T-helper 1 cell (primary cell): ENCODE measurements around the gene AHNAK.
"Not testable (repeated sequence)": the region's sequence is repeated elsewhere in the genome, so short reads cannot be mapped to it uniquely, and the experiment has no call there.

Experiments
- DNase-seq, 5 donors: peaks; one replicate each; pipeline ENCODE4 v3.0.0-alpha.2; 2012 to 2020

Gene AHNAK

DNA sequence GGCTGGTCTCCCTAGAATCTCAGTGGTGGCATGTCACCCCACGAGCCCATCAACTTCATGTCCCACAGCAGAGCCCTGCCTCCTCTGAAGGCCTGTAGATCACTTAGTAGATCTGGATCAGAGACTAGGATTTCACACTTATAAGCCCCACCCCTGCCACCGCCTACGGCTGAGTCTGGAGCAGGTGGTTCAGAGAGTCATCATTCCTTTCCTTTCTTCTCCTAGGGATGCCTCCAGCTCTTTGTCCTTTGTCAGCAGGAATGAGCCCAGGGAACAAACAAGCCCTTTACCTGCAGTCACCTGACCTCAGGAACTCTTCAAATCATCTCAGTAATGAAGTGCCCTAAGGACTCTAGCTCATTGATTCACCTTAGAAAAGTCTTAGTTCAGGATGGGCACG, 90.0 kb downstream of the AHNAK start:
- DNase-seq = no peak

DNA sequence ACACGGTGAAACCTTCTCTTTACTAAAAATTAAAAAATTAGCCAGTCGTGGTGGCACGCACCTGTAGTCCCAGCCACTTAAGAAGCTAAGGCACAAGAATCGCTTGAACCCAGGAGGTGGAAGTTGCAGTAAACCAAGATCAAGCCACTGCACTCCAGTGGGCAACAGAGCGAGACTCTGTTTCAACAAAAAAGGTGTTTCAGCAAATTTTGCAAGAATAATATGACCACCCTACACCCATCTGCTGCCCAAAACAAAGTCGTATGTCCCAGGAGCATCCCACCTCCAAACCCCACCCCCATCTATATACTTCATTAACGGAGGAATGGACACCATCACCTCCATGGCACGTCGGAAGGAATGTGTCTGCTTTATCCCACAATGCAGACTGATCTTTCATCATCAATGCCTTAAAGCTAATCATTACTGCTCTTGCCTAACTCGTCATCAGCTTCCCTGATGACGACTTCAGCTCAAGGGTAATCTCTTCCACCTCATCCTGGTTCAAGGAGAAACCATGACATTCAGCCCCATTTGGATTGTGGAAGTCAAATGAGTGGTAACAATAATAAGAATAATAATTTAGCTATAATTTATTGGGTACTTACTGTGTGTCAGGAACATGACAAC, 93.7 kb downstream of the AHNAK start:
- DNase-seq = no peak

DNA sequence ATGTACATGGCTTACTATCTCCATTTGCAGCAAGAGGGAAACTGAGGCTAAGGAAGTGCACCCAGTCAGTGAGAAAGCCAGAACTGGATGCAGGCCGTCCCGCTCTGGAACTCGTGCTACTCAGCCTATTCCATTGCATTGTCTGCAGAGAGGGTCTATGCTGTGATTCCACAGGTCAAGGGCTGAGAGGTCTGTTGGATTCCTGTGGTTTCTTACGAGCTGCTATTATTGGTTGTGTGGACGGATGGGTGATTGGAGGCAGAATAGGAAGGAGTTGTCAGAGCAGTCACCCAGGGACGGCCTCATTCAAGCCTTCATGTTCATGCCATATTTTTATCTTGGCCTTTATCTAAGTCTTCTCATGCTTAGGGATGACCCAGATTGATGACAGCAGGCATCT, 94.3 kb downstream of the AHNAK start:
- no peak for DNase-seq

DNA sequence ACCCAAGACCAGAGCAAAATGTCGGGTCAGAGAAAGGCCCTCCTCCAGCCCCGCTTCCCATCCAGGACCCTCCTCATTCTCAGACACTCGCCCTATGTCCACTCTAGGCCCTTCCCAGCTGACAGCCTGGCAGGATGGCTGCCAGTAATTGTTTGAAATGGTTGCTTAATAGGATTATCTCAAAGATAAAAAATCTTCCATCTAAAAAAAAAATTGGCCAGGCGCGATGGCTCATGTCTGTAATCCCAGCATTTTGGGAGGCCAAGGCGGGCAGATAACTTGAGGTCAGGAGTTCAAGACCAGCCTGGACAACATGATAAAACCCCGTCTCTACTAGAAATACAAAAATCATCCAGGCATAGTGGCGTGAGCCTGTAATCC, 95.4 kb downstream of the AHNAK start:
- no peak for DNase-seq

DNA sequence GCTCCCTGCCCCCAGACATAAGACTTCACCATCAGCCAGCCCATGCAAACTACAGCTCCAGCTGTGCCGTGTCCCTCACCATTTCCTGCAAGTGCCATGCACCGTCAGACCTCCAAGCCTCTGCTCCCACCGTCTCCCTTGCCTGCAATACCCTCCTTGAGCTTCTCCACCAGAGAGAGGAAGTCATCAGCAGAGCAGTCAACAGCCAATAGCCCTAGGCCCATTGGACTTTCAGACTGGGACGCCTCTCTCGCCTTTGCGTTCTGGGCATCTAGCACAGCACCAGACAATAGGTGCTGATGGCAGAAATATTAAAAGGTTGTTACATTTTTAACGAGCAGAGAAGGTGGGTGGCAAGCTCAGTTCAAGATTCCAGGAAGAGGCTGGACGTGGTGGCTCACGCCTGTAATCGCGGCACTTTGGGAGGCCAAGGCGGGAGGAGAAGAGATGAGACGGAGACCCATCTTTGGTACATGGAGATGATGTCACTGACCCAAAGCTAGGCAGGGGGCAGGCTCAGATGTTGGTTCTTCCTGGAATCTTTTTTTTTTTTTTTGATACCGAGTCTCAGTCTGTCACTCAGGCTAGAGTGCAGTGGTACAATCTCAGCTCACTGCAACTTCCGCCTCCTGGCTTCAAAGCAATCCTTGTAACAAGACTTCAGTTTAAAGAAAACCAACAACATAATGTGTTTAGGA, 95.9 kb downstream of the AHNAK start:
- DNase-seq = no peak

DNA sequence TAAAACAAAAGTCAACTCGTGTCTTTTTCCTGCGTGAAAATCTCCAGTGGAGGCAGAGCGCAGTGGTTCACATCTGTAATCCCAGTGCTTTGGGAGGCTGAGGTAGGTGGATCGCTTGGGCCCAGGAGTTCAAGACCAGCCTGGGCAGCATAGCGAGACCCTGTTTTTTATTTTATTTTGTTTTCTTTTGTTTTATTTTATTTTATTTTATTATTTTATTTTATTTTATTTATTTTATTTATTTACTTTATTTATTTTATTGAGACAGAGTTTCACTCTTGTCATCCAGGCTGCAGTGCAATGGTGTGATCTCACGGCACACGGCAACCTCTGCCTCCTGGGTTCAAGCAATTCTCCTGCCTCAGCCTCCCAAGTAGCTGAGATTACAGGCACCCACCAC, 96.7 kb downstream of the AHNAK start:
- not testable (repeated sequence) for DNase-seq

DNA sequence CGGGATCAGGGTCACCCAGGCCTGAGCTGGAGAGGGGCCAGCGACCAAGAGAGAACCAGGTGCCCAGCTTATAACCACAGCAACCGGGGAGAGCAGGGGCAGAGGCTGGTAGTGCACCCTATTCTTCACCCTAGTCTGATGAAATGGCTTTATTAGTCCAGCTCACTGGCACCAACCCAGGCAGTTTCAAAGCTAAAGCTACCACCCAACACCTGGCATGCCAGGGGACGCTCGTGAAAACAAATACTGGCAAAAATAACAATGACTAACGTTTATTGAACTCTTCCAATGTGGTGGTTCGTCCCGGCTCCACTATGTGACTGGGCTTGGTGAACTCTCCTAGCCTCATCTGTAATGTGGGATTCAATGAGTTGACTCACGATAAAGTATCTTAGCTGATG, 97.2 kb downstream of the AHNAK start:
- no peak for DNase-seq

DNA sequence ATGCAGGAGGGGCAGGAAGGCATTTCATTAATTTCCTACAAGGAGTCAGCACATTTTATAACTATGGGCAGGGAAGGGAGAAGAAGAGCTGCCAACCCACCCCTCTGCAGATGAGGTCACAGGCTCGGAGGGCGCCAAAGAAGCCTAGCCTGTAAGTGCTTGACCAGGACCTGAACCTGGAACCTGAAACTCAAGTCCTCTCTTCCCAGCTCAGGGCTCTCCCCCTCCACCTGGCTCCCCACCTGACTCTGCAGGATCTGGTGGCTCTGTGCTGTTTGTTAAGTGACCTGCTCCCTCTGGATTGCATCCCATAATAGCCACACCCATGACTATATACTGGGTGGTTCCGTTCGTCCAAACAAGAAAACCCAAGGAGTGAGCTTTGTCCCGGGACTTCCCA, 100.5 kb downstream of the AHNAK start:
- DNase-seq = no peak

DNA sequence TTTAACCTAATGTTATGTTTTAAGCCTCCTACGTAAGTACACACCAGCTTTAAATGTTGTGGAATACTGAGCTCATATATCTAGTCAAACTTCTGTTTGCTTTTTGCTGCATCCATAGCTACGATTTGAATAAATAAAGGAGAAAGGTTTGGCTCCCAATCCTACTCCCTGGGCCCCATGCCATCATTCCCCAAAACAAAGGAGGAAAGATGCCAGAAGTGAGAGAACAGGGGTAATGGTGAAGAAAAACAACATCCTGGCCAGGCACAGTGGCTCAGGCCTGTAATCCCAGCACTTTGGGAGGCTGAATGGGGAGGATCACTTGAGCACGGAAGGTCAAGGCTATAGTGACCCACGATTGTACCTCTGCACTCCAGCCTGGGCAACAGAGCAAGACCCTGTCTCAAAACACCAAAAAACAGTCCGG, 101.3 kb downstream of the AHNAK start:
- DNase-seq = no peak

DNA sequence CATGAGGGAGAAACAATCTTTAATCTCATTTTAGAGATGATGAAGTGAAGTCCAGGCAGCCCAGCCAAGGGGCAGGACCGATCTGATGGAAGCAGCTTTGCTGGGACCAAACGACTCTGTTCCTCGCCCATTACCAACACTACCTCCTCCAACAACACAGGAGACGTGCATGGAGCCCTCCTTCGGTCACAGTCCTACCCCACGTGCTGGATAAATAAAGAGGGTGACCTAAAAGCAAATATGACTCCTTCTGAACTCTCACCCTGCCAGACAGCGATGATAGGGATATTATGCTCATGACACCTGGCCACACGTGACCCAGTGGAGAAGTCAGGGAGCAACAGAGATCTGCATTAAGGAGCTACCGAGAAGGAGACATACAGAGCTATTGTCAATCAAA, 101.8 kb downstream of the AHNAK start:
- DNase-seq = no peak

DNA sequence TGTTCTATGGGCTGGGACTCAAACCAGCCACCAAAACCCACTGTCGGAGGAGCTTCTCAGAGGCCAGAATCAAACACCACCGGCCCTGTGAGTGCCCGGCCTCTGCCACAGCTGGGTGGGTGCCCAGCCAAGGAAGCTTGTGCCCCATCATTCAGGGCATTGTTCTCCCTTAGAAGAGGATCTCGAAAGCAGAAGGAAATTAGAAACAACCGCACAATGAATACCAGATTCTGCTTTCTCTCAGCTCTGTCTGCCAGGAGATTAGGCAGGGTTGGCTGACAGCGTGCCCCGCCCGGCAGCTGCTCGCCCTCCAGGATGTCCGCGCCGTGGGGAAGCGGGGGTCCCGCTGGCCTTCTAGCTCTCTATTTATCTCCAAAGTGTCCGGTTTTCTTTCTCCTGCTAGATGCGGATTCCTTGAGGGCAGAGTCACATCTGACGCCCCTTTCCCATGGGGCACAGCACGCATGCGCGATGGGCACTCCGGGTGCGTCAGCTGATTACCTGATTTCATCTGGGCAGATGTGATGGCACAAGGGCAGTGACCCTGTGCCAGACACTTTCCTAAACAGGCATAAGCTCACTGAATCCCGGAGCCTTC, 102.3 kb downstream of the AHNAK start:
- peak in 1 of 5 donors; percentile 47 for DNase-seq

DNA sequence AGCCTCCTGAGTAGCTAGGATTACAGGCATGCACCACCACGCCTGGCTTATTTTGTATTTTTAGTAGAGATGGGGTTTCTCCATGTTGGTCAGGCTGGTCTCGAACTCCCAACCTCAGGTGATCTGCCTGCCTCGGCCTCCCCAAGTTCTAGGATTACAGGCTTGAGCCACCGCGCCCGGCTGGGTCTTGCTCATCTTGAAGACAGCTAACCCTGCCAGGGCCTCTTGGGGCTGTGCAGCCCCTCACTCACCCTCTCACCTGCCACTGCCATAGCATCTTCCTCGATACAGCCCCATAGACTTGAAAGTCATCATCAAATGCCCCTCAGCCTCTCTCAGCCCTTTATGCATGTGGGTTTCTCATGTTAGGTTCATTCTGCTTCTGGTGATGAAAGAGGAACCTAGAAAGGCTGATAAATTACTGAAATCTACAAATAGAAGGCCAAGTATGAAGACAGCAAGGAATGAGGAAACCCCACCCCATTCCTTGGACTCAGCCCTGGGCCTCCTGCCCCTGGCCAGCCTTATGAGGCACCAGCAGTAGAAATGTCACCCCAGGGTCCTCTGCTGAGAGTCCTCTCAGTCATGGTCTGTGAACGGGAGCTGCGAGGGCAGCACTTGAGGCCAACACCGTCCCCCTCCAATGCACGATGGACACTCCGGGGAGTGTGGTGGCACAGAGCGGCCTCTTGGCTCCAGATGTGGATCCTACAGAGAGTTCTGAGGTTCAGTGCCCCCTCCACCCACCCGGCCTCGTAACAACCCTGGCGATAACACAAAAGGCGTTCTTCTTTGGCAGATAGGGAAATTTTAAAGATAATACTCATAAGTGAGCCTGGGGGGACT, 103.0 kb downstream of the AHNAK start:
- DNase-seq = no peak

DNA sequence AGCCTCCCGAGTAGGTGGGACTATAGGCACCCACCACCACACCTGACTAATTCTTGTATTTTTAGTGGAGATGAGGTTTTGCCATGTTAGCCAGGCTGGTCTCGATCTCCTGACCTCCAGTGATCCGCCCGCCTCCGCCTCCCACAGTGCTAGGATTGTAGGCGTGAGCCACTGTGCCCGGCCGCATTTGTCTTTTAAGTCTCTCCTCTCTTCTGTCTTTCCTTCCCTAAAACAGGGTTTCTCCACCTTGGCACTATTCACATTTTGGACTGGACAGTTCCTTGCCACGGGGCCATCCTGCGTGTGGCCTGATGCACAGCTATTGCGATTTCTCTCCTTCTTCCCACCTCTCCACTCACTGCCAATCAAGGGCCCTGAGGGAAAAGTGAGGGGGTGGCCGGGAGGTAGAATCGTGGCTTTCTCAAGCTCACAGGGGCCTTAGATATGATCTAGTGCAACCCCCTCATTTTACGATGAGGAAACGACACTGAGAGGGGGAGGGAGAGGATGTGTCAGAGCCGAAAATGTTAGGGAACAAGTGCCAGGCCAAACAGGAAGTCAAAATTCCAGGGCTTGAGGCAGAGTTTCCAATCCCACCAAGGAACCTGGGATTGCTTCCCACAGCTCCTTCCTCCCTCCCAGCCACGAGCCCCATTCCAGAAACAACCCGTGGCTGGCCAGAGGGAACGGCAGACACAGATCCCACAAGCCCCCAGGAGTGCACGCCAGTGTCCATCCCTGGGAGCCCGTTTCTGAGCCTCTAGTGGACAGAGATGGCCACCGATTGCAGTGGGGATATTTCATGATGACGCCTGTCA, 106.6 kb downstream of the AHNAK start:
- DNase-seq = no peak

DNA sequence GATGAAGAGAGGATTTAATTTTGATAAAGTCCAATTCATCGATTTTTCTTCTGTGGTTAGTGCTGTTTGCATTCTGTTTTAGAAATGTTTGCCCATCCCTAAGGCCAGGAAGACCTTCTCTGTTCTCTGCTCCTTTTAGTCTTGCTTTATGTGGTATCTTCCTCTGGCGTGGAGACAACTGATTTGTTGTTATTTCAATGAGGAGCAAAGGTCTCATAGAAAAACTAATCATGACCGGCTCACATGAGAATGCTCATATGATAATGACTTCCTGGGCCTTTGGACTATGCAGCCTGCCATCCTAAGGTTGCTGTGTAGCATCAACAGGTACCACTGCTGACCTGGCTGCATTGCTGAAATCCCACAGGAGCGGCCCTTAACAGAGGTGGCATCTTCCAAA, 108.0 kb downstream of the AHNAK start:
- DNase-seq = no peak

DNA sequence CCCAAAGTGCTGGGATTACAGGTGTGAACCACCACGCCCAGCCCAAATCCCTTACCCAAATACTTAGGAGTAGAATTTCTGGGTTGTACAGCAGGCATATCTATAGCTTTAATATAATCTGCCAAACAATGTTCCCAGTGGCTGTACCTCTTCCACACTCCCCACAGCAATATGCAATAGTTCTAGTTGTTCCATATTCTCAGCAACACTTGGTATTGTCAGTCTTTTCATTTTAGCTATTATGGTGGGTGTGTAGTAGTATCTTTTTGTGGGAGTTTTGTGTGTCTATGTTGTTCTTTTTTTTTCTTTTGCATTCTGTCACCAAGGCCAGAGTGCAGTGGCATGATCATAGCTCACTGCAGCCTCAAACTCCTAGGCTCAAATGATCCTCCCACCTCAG, 109.0 kb downstream of the AHNAK start:
- DNase-seq = no peak

DNA sequence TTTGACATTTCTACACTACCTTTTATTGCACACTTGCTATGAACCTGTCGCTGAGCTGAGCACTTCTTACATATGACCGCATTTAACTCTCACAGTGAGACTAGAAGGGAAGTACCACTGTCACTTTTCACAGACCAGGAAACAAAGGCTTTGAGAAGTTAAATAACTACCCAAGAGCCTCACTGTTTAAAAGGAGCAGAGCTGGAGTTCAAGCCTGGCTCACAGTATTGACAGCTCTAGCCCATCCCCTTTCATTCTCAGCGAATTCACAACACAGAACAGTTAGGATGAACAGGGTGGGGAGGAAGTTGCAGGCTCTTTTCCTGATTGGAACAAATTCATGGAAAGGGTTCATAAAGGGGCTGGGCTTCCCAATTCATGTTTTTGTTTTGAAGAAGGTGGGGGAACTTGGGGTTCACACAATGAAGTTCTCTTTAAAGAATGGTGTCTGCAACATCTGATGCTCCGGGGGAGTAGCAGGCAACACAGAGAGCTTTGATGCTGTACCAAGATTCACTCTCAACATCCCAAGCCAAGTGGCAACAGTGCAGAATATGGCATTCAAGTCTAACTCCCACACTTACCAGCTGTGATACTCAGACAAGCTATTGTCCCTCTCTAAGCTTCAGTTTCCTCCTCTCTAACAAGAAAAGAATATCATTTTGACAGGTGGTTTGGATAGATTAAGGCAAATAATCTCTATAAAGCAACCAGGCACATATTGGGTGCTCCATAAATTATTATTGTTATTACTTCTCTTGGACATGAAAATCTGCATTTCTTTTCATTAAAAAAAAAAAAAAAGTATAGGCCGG, 110.6 kb downstream of the AHNAK start:
- peak in 1 of 5 donors; percentile 38 for DNase-seq

DNA sequence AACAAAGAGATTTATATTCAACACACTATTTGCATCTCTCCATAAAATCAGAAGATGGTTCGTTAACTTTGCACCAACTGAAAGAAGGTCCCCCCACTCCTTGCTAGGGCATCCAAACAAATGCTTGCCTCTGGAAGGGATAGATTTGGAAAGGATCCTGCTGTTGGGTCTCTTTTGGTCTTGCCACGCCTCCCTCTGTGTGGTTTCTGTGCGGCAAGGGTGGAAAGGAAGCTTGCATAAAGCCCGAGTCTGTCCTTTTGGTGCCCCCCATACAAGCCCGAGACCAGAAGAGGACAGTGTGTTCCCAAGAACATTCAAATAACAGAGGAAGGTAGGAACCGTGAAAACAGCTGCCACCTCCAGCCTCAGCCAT, 112.7 kb downstream of the AHNAK start:
- DNase-seq = no peak

DNA sequence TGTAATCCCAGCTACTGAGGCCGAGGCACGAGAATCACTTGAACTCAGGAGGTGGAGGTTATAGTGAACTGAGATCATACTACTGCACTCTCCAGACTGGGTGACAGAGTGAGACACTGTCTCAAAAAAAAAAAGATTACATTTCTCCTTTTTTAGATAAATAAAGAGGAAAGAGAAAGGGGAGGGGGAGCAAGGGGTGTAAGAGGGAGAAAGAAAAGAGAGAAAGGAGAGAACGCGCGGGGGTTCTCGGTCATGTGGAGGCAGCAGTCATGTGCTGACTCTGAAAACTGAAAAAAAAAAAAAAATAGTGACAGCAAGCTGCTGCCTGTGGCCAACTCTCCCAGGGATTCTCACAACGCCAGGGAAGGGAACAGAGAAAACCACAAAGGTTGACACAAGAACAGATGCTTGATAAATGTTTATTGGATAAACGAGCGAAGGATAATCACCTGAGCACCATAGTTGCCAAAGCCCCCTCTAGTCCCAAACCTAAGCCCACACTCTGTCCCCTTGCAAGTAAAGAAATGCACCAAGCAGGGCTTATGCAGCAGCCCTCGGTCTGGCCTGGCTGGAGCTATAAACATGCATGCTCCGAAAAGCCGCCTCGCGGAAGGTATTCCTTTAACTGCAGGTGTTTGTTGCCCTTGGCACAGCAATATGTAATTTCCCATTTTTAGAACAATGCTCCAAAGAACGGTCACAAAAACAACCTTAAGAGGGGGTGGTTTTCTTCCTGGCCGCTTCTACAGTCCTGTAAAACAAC, 113.3 kb downstream of the AHNAK start:
- DNase-seq = no peak

DNA sequence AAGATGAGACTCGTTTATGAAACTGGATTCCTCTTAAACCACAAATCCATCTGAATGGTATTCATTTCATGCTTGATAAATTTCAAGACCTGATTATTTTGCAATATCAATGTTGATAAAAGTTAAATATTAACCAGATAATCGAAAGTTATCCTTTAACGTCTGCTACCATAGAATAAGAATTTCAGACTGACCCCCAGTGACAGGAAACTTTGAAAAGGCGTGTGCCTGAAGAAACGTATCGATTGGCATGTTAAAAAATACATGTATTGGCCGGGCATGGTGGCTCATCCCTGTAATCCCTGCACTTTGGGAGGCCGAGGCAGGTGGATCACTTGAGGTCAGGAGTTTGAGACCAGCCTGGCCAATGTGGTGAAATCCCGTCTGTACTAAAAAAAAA, 113.9 kb downstream of the AHNAK start:
- no peak for DNase-seq

DNA sequence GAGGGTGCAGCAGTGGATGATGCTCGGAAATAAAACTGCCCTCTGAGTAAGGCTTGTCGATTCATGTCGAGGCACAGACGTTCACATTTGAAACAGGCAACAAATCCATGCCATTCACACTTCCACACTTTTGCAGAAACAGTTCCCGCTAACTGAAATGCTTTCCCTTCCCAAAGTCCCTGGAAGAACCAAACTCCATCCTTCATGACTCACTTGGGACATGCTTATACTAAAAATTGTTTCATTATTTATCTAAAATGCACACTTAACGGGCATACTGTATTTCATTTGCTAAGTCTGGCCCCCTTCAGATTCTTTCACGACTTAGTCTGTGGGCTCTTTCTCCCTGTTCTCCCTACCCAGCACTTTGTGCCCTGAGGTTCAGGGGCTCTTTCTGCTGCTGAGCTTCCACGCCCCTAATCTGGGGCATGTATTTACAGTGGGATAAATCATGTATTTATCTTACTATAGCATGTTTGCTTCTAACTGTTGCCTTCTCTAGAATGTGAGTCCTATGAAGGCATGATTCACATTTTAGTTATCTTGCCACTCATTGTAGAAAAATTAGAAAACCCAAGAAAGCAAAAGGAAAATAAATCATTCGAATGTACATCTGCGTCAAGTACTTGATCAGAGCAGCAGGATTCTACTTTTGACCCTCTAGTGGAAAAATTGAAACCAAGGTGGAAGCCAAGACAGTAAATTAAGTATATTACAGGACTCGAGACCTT, 115.3 kb downstream of the AHNAK start:
- DNase-seq = no peak
